Superior temporal gyrus (tissue), 1 donor: ENCODE data around the gene ARF4.

Experiments used
- DNase-seq: peaks from one replicate; pipeline ENCODE4 v3.0.0-alpha.2; 2016; ENCODE audit errors: extremely low spot score

Gene ARF4

GRCh38 chr3:57582474-57583168, 14.5 kb downstream of the ARF4 start:
- DNase-seq = no peak

GRCh38 chr3:57577801-57578200, 19.3 kb downstream of the ARF4 start:
- DNase-seq = no peak

- peak; percentile 55 for DNase-seq
Observed at GRCh38 chr3:57575966-57576626, 21.0 kb downstream of the ARF4 start.

- DNase-seq = no peak
Observed at GRCh38 chr3:57572096-57572495, 25.0 kb downstream of the ARF4 start.

GRCh38 chr3:57570878-57571277, 26.3 kb downstream of the ARF4 start:
- DNase-seq = no peak

- DNase-seq = no peak
Observed at GRCh38 chr3:57569859-57570450, 27.2 kb downstream of the ARF4 start.

- DNase-seq = no peak
Observed at GRCh38 chr3:57559526-57559925, 37.6 kb downstream of the ARF4 start.

GRCh38 chr3:57557085-57557537, 40.0 kb downstream of the ARF4 start:
- DNase-seq = no peak

GRCh38 chr3:57556459-57557084, 40.6 kb downstream of the ARF4 start:
- no peak for DNase-seq

- DNase-seq = peak; percentile 95
Observed at GRCh38 chr3:57555738-57556458, 41.2 kb downstream of the ARF4 start, which contains the start of gene PDE12. Gene PDE12, plus strand, starts transcription at chr3:57556274. Its CDS starts 106 bp downstream, at chr3:57556380.

- no peak for DNase-seq
Observed at GRCh38 chr3:57555306-57555705, 41.8 kb downstream of the ARF4 start.

- DNase-seq = no peak
Observed at GRCh38 chr3:57546616-57547015, 50.5 kb downstream of the ARF4 start.

GRCh38 chr3:57545636-57546268, 51.4 kb downstream of the ARF4 start:
- DNase-seq = peak; percentile 42

GRCh38 chr3:57544181-57545125, 52.7 kb downstream of the ARF4 start, which contains the start of gene DNAH12:
Gene DNAH12, minus strand, starts transcription at chr3:57544344. Its CDS starts 1,474 bp downstream, at chr3:57542870.
- DNase-seq = no peak

- DNase-seq = no peak
Observed at GRCh38 chr3:57538465-57538864, 58.7 kb downstream of the ARF4 start.

- no peak for DNase-seq
Observed at GRCh38 chr3:57530071-57530608, 67.0 kb downstream of the ARF4 start.
